HG03280 (cell line): ENCODE results near the gene SRRM3.
"Not testable (repeated sequence)": the region's sequence is repeated elsewhere in the genome, so short reads cannot be mapped to it uniquely, and the experiment has no call there.

Experiments used
- ATAC-seq: cut with Tn5 transposase; IDR thresholded peaks from one replicate; pipeline ENCODE4 v1.9.1; 2021; ENCODE audit warnings: mild to moderate bottlenecking, moderate library complexity; ENCODE audit not compliant: unreplicated experiment

The SRRM3 gene

GRCh38 chr7:76261329-76261728 lies 59.6 kb downstream of the SRRM3 start:
- ATAC-seq, result no peak

GRCh38 chr7:76261931-76262330 lies 60.2 kb downstream of the SRRM3 start:
- no peak for ATAC-seq

- ATAC-seq, result no peak
These were observed 61.1 kb downstream of the SRRM3 start for GRCh38 chr7:76262683-76263402.

- no peak for ATAC-seq
These were observed 63.6 kb downstream of the SRRM3 start for GRCh38 chr7:76265299-76265698.

- no peak for ATAC-seq
These were observed 65.6 kb downstream of the SRRM3 start for GRCh38 chr7:76267107-76267893.

- ATAC-seq, result no peak
These were observed 66.1 kb downstream of the SRRM3 start for GRCh38 chr7:76267894-76268183.

- no peak for ATAC-seq
These were observed 66.7 kb downstream of the SRRM3 start for GRCh38 chr7:76268376-76268775.

GRCh38 chr7:76269895-76270294 lies 68.2 kb downstream of the SRRM3 start:
- ATAC-seq, result no peak

- ATAC-seq, result not testable (repeated sequence)
These were observed 69.7 kb downstream of the SRRM3 start for GRCh38 chr7:76271384-76271783.

- no peak for ATAC-seq
These were observed 70.4 kb downstream of the SRRM3 start for GRCh38 chr7:76272142-76272541.

GRCh38 chr7:76272851-76273497 lies 71.3 kb downstream of the SRRM3 start:
- no peak for ATAC-seq

- ATAC-seq, result no peak
These were observed 71.8 kb downstream of the SRRM3 start for GRCh38 chr7:76273503-76273902.

GRCh38 chr7:76278540-76278939 lies 76.8 kb downstream of the SRRM3 start:
- no peak for ATAC-seq

GRCh38 chr7:76280408-76280807 lies 78.7 kb downstream of the SRRM3 start:
- no peak for ATAC-seq

GRCh38 chr7:76281006-76281705 lies 79.5 kb downstream of the SRRM3 start:
- ATAC-seq, result no peak

- no peak for ATAC-seq
These were observed 80.1 kb downstream of the SRRM3 start for GRCh38 chr7:76281706-76282343.

GRCh38 chr7:76282344-76283253 lies 80.9 kb downstream of the SRRM3 start:
- no peak for ATAC-seq

- ATAC-seq, result no peak
These were observed 81.8 kb downstream of the SRRM3 start for GRCh38 chr7:76283254-76284159.
